HepG2 (cell line): ENCODE data around the gene DDX50. TPM values are rescaled to one million over a fixed set of nuclear protein-coding genes. Genes with fewer than 3 reads are reported as not detected.

Experiments
- ATAC-seq: fragments of 200-7000 bp; cut with Tn5 transposase; 3 replicates; pipeline ENCODE4 v1.9.1; 2020; ENCODE audit warnings: mild to moderate bottlenecking, moderate library complexity
- BruUV-seq: library from RNA; stranded (reverse); fragments of 400-500 nt; replicated peaks from 2 replicates; lab custom pipeline; 2021; lab: Mats Ljungman, UMichigan
- CTCF ChIA-PET: fragments of 300-600 bp; formaldehyde crosslinking; extraction: SDS; loops from one replicate; lab custom pipeline; 2021; ENCODE audit warnings: low total read pairs, inconsistent platforms, low intra/inter-chr PET ratio; lab: Yijun Ruan, JAX
- POLR2A ChIA-PET: fragments of 350-600 bp; sonication (Branson Sonifier 250); formaldehyde crosslinking; loops from one replicate; lab custom pipeline; 2020; ENCODE audit warnings: antibody characterized with exemption, inconsistent platforms; lab: Yijun Ruan, JAX
- DNase-seq: peaks from one replicate; pipeline ENCODE4 v3.0.0-alpha.2; 2015; ENCODE audit warnings: low spot score
- FAIRE-seq: peaks from 3 replicates; lab custom pipeline; 2011; peaks lifted over from hg19 to GRCh38; lab: Jason Lieb, UNC
- H2AFZ ChIP-seq: one replicate; pipeline ENCODE4 v1.6.1; 2011; ENCODE audit warnings: low read length, inconsistent platforms
- H3K27ac ChIP-seq: fragments of 300-600 bp; 3 replicates; pipeline ENCODE4 v1.8.0; 2011; ENCODE audit warnings: mixed run types, mild to moderate bottlenecking, mixed read lengths, low read length, inconsistent platforms; ENCODE audit not compliant: insufficient read depth; ENCODE audit errors: extremely low read length
- H3K27me3 ChIP-seq, 2 experiments: fragments of 200-600 bp in 1 of 2; 2 replicates in 1 of 2; 3 replicates in 1 of 2; pipeline versions ENCODE4 v1.6.0 to v1.8.0; 2011; ENCODE audit warnings: low read length in 2 of 2, mild to moderate bottlenecking in 2 of 2, moderate library complexity in 2 of 2, inconsistent platforms in 1 of 2; ENCODE audit not compliant: insufficient read depth in 2 of 2, control insufficient read depth in 1 of 2
- H3K36me3 ChIP-seq, 2 experiments: fragments of 200-600 bp in 1 of 2; replicated peaks in 1 of 2; 2 replicates in 1 of 2; 3 replicates in 1 of 2; pipeline versions ENCODE4 v1.5.1 to v1.8.0; 2011; ENCODE audit warnings: low read length in 2 of 2, inconsistent platforms in 1 of 2; ENCODE audit not compliant: insufficient read depth in 2 of 2, control insufficient read depth in 1 of 2
- H3K4me1 ChIP-seq: 2 replicates; pipeline ENCODE4 v1.5.1; 2012; ENCODE audit warnings: low read length, inconsistent platforms; ENCODE audit not compliant: insufficient read depth
- H3K4me2 ChIP-seq: 2 replicates; pipeline ENCODE4 v1.6.0; 2011; ENCODE audit warnings: low read depth, low read length, inconsistent platforms
- H3K4me3 ChIP-seq, 3 experiments: fragments of 200-600 bp in 1 of 3; sonication (generic), shearing (Covaris generic) in 1 of 3; replicated peaks in 1 of 3; 2 replicates each; pipeline ENCODE4 v1.5.1; 2011 to 2016; ENCODE audit warnings: low read length in 3 of 3, inconsistent platforms in 2 of 3, low read depth in 2 of 3, mild to moderate bottlenecking in 2 of 3, control low read depth in 1 of 3, mixed read lengths in 1 of 3; ENCODE audit not compliant: insufficient read depth in 1 of 3
- H3K79me2 ChIP-seq: one replicate; pipeline ENCODE4 v1.6.1; 2011; ENCODE audit warnings: low read length, inconsistent platforms; ENCODE audit not compliant: insufficient read depth
- H3K9ac ChIP-seq: 2 replicates; pipeline ENCODE4 v1.6.0; 2011; ENCODE audit warnings: mild to moderate bottlenecking, low read depth, low read length, inconsistent platforms; ENCODE audit not compliant: insufficient read depth
- H3K9me3 ChIP-seq: 2 replicates; pipeline ENCODE4 v1.5.1; 2012; ENCODE audit warnings: mild to moderate bottlenecking, low read length
- H4K20me1 ChIP-seq: 2 replicates; pipeline ENCODE4 v1.6.0; 2011; ENCODE audit warnings: inconsistent platforms, mild to moderate bottlenecking, low read length, moderate library complexity; ENCODE audit not compliant: insufficient read depth
- TGIF2 ChIP-seq: IDR thresholded peaks from 2 replicates; pipeline ENCODE4 v1.6.1; 2016; ENCODE audit warnings: control low read depth, missing compliant biosample characterization
- ZFP82 ChIP-seq: sonication (generic); formaldehyde crosslinking; IDR thresholded peaks from 2 replicates; pipeline ENCODE4 v1.5.1; 2020; ENCODE audit warnings: mild to moderate bottlenecking, missing genetic modification reagents, borderline replicate concordance
- ZNF550 ChIP-seq: sonication (generic); formaldehyde crosslinking; IDR thresholded peaks from 2 replicates; pipeline ENCODE4 v1.4.0; 2020; ENCODE audit warnings: mild to moderate bottlenecking, missing genetic modification reagents, borderline replicate concordance
- ZNF652 ChIP-seq: IDR thresholded peaks from 2 replicates; pipeline ENCODE4 v1.6.1; 2016; ENCODE audit warnings: low read depth, borderline replicate concordance
- WGBS: methylation state at CpG from one replicate; pipeline ENCODE4 v1.1.6; 2017; ENCODE audit warnings: low lambda C conversion rate; 5-methylcytosine and 5-hydroxymethylcytosine counted together
- in situ Hi-C: cut with HindIII; loops from 2 replicates; pipeline ENCODE4 v1.10.0; 2017; ENCODE audit warnings: low pct_unique_long_range_greater_than_20kb; ENCODE audit not compliant: extremely low pct_ligation_motif_present
- intact Hi-C: fragments of 100-400 bp; cut with micrococcal nuclease; formaldehyde crosslinking; loops from one replicate; pipeline ENCODE4 v1.10.0; 2022; ENCODE audit not compliant: unreplicated experiment
- polyA plus RNA-seq, 8 experiments: library from polyadenylated mRNA; depleted of rRNA in 3 of 8; stranded (reverse) in 7 of 8; unstranded in 1 of 8; fragments of >200 nt; fragmentation: Illumina TruSeq in 4 of 8; extraction: Trizol in 4 of 8; gene quantifications; 2 replicates each; pipeline versions ENCODE4 v1.2.1 to v1.2.3, GENCODE V29; 2011 to 2016; ENCODE audit warnings: low read depth in 4 of 8, missing spikeins in 1 of 8, mixed read lengths in 1 of 8; ENCODE audit not compliant: insufficient read depth in 1 of 8
- total RNA-seq, 5 experiments: library from RNA; depleted of rRNA; stranded (reverse); fragments of >200 nt; fragmentation: Illumina TruSeq; extraction: Trizol; gene quantifications; 2 replicates each; pipeline ENCODE4 v1.2.3, GENCODE V29; 2016; ENCODE audit warnings: low read depth in 1 of 5
- TF ChIP-seq, protein P1 (sequence below): fragments of 450-650 bp; IDR thresholded peaks from 2 replicates; pipeline ENCODE4 v1.6.1; 2017
- TF ChIP-seq, protein P2 (sequence below): fragments of 450-650 bp; IDR thresholded peaks from 2 replicates; pipeline ENCODE4 v1.6.1; 2016
- TF ChIP-seq, protein P3 (sequence below), 2 experiments: sonication (generic) in 1 of 2; formaldehyde crosslinking in 1 of 2; IDR thresholded peaks; 2 replicates each; pipeline versions ENCODE4 v1.4.0 to v1.6.1; 2016 to 2020; ENCODE audit warnings: borderline replicate concordance in 1 of 2, low read depth in 1 of 2, mild to moderate bottlenecking in 1 of 2, missing genetic modification reagents in 1 of 2
- TF ChIP-seq, protein P4 (sequence below): sonication (generic); formaldehyde crosslinking; IDR thresholded peaks from 2 replicates; pipeline ENCODE4 v1.5.0; 2020; ENCODE audit warnings: mild to moderate bottlenecking, missing genetic modification reagents

The DDX50 gene
- total and polyA plus RNA-seq, 2 of the 13 experiments (the other 11 are each of a cell fraction or from before 2014, with no cell fraction given) = 19.0 to 38.2 TPM

DNA sequence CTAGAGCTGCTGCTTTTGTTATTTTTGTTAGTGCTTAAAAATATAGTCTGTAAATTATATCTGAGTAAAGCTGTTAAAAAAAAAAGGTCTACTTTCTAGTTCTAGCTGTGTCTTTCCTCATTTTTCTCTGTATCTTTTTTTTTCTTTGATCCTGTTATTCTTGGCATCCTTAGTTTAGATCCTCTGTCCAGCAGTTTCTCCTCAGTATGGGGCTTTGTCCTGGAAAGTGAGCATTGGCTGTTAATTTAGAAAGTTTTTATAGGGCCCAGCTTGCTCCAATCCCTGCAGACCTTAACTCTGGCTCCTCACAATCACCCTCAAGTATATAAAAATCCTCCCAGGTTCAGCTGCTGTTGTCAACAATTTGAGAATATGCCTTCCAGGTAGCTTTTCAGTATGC lies 23.5 kb downstream of the DDX50 start (continued):
- TF ChIP-seq, protein P1, sequence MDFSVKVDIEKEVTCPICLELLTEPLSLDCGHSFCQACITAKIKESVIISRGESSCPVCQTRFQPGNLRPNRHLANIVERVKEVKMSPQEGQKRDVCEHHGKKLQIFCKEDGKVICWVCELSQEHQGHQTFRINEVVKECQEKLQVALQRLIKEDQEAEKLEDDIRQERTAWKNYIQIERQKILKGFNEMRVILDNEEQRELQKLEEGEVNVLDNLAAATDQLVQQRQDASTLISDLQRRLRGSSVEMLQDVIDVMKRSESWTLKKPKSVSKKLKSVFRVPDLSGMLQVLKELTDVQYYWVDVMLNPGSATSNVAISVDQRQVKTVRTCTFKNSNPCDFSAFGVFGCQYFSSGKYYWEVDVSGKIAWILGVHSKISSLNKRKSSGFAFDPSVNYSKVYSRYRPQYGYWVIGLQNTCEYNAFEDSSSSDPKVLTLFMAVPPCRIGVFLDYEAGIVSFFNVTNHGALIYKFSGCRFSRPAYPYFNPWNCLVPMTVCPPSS = no peak
- TF ChIP-seq TGIF2 (CRISPR knock-in tag) (no peak), ZNF550 (CRISPR knock-in tag) (no peak), ZNF652 (CRISPR knock-in tag) (no peak)
- TF ChIP-seq, protein P2, sequence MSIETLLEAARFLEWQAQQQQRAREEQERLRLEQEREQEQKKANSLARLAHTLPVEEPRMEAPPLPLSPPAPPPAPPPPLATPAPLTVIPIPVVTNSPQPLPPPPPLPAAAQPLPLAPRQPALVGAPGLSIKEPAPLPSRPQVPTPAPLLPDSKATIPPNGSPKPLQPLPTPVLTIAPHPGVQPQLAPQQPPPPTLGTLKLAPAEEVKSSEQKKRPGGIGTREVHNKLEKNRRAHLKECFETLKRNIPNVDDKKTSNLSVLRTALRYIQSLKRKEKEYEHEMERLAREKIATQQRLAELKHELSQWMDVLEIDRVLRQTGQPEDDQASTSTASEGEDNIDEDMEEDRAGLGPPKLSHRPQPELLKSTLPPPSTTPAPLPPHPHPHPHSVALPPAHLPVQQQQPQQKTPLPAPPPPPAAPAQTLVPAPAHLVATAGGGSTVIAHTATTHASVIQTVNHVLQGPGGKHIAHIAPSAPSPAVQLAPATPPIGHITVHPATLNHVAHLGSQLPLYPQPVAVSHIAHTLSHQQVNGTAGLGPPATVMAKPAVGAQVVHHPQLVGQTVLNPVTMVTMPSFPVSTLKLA = no peak

DNA sequence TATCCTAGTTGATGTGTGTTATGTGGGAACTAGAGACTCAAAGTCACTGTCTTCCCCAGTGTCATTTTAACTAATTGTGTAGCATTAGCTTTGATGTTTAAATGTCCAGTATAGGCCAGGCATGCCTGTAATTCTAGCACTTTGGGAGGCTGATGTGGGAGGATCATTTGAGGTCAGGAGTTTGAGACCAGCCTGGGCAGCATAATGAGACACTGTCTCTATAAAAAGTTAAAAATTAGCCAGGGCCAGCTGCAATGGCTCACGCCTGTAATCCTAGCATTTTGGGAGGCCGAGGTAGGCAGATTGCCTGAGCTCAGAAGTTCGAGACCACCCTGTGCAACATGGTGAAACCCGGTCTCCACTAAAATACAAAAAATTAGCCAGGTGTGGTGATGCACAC lies 24.4 kb downstream of the DDX50 start:
- Histone ChIP-seq H2AFZ (no peak overlapping the region), H3K4me3 (no peak overlapping the region), H3K27ac (no peak overlapping the region), H3K36me3 (peaks cover 4 to 15% of the 10 kb centered on the region in 2 experiments; a peak in 4 of 5 replicates), H3K27me3 (no peaks in the 10 kb centered on the region), H3K9me3 (no peaks in the 10 kb centered on the region), H3K4me2 (no peak overlapping the region), H3K9ac (no peak overlapping the region), H4K20me1 (no peaks in the 10 kb centered on the region), H3K4me1 (peaks cover 25% of the 10 kb centered on the region), H3K79me2 (no peaks in the 10 kb centered on the region)
- intact Hi-C loops (no loop called here), in situ Hi-C loops (no loop called here)
- ATAC-seq (peak; percentile 47), FAIRE-seq (no peak), DNase-seq (no peak)
- ChIA-PET CTCF (no interaction called here), POLR2A (interaction anchor here (0.6 kb wide), 1 partner anchor 31 kb away, joined by 3 read pairs; the partner anchor contains the start of gene DDX21)
- TF ChIP-seq, protein P3, sequence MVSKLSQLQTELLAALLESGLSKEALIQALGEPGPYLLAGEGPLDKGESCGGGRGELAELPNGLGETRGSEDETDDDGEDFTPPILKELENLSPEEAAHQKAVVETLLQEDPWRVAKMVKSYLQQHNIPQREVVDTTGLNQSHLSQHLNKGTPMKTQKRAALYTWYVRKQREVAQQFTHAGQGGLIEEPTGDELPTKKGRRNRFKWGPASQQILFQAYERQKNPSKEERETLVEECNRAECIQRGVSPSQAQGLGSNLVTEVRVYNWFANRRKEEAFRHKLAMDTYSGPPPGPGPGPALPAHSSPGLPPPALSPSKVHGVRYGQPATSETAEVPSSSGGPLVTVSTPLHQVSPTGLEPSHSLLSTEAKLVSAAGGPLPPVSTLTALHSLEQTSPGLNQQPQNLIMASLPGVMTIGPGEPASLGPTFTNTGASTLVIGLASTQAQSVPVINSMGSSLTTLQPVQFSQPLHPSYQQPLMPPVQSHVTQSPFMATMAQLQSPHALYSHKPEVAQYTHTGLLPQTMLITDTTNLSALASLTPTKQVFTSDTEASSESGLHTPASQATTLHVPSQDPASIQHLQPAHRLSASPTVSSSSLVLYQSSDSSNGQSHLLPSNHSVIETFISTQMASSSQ (IDR thresholded peaks at IDR 0.05; ENCODE audit: low read depth) = peak; percentile 42
- TF ChIP-seq, protein P3 (CRISPR knock-in tag; IDR thresholded peaks at IDR 0.05; ENCODE audit: borderline replicate concordance) = peak; percentile 54; the same call in 1 of the 2 replicates
- TF ChIP-seq ZFP82 (CRISPR knock-in tag) = no peak
- TF ChIP-seq, protein P4, sequence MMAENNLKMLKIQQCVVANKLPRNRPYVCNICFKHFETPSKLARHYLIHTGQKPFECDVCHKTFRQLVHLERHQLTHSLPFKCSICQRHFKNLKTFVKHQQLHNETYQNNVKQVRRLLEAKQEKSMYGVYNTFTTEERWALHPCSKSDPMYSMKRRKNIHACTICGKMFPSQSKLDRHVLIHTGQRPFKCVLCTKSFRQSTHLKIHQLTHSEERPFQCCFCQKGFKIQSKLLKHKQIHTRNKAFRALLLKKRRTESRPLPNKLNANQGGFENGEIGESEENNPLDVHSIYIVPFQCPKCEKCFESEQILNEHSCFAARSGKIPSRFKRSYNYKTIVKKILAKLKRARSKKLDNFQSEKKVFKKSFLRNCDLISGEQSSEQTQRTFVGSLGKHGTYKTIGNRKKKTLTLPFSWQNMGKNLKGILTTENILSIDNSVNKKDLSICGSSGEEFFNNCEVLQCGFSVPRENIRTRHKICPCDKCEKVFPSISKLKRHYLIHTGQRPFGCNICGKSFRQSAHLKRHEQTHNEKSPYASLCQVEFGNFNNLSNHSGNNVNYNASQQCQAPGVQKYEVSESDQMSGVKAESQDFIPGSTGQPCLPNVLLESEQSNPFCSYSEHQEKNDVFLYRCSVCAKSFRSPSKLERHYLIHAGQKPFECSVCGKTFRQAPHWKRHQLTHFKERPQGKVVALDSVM (CRISPR knock-in tag) = peak; percentile 92
- WGBS = 88% methylated on average over 2 of the region's 4 CpGs
- no TSS peak for BruUV-seq
